ENCODE data around the gene HHIPL1. TPM values are rescaled to one million over a fixed set of nuclear protein-coding genes. Genes with fewer than 3 reads are reported as not detected.
A peak's percentile ranks its signal among the peaks of the same experiment; 100 is the strongest.

HHIPL1 gene
- total RNA-seq, 2 experiments from 2014 or later: 0.09 TPM; not detected in 1

- no peaks in the 10 kb centered on the region for H3K9me3 Mint-ChIP-seq (ENCODE audit: low read depth)
- DNase-seq (peak; percentile 63), ATAC-seq (peak; percentile 5)
- peak within 1 kb of the TSS; percentile 77 for H3K4me3 Mint-ChIP-seq
- H3K4me1 Mint-ChIP-seq: peaks cover 26% of the 10 kb centered on the region
- CTCF ChIA-PET: interaction anchor here (1.0 to 3.5 kb wide), 3 partner anchors 9 to 79 kb away, joined by 4 to 21 read pairs (median 13); partner anchors contain the start of gene CYP46A1
- peaks cover 8% of the 10 kb centered on the region for H3K27me3 Mint-ChIP-seq
- peaks cover 1% of the 10 kb centered on the region for H3K36me3 Mint-ChIP-seq
- H3K27ac Mint-ChIP-seq: peak within 1 kb of the TSS; percentile 86
Measured at GRCh38 chr14:99603471-99604277, 41.3 kb upstream of the HHIPL1 start, which contains the start of gene CCDC85C. Gene CCDC85C, minus strand, starts transcription at chr14:99604207. Its CDS starts 248 bp downstream, at chr14:99603959.

- no peaks in the 10 kb centered on the region for H3K9me3 Mint-ChIP-seq (ENCODE audit: low read depth)
- CTCF ChIA-PET: interaction anchor here (1.0 to 3.5 kb wide), 5 partner anchors 9 to 589 kb away, joined by 3 to 21 read pairs (median 4); partner anchors contain the start of gene CYP46A1
- peak; percentile 94 for DNase-seq
- peak overlapping the region; percentile 86 for H3K27ac Mint-ChIP-seq
- H3K27me3 Mint-ChIP-seq: peaks cover 8% of the 10 kb centered on the region
- H3K4me3 Mint-ChIP-seq: peak overlapping the region; percentile 77
- peaks cover 26% of the 10 kb centered on the region for H3K4me1 Mint-ChIP-seq
- peaks cover 1% of the 10 kb centered on the region for H3K36me3 Mint-ChIP-seq
- peak; percentile 94 for ATAC-seq
Measured at GRCh38 chr14:99604278-99604765, 40.6 kb upstream of the HHIPL1 start.

- H3K9me3 Mint-ChIP-seq (ENCODE audit: low read depth): no peaks in the 10 kb centered on the region
- H3K36me3 Mint-ChIP-seq: peaks cover 1% of the 10 kb centered on the region
- H3K4me3 Mint-ChIP-seq: peak overlapping the region; percentile 77
- peaks cover 8% of the 10 kb centered on the region for H3K27me3 Mint-ChIP-seq
- peaks cover 26% of the 10 kb centered on the region for H3K4me1 Mint-ChIP-seq
- CTCF ChIA-PET: interaction anchor here (1.0 to 3.5 kb wide), 6 partner anchors 10 to 588 kb away, joined by 3 to 21 read pairs (median 4); partner anchors contain the start of gene CYP46A1
- ATAC-seq (peak; percentile 35), DNase-seq (peak; percentile 61)
- peak overlapping the region; percentile 86 for H3K27ac Mint-ChIP-seq
Measured at GRCh38 chr14:99604766-99605298, 40.1 kb upstream of the HHIPL1 start.

GRCh38 chr14:99605299-99605961 lies 39.5 kb upstream of the HHIPL1 start:
- peaks cover 1% of the 10 kb centered on the region for H3K36me3 Mint-ChIP-seq
- H3K4me1 Mint-ChIP-seq: peaks cover 26% of the 10 kb centered on the region
- ATAC-seq (peak; percentile 31), DNase-seq (peak; percentile 87)
- CTCF ChIA-PET: interaction anchor here (1.1 to 3.5 kb wide), 5 partner anchors 10 to 588 kb away, joined by 3 to 21 read pairs (median 4); partner anchors contain the start of gene CYP46A1
- H3K9me3 Mint-ChIP-seq (ENCODE audit: low read depth): no peaks in the 10 kb centered on the region
- peaks cover 8% of the 10 kb centered on the region for H3K27me3 Mint-ChIP-seq
- H3K27ac Mint-ChIP-seq: peak overlapping the region; percentile 86
- H3K4me3 Mint-ChIP-seq: peak overlapping the region; percentile 77

- CTCF ChIA-PET: interaction anchor here (2.7 kb wide), 1 partner anchor 76 kb away, joined by 13 read pairs; the partner anchor contains the start of gene CYP46A1
- peaks cover 8% of the 10 kb centered on the region for H3K27me3 Mint-ChIP-seq
- H3K4me1 Mint-ChIP-seq: peaks cover 21% of the 10 kb centered on the region
- no peak for ATAC-seq
- DNase-seq: no peak
- no peak overlapping the region for H3K27ac Mint-ChIP-seq
- H3K9me3 Mint-ChIP-seq (ENCODE audit: low read depth): no peaks in the 10 kb centered on the region
- H3K4me3 Mint-ChIP-seq: no peak overlapping the region
- H3K36me3 Mint-ChIP-seq: peaks cover 1% of the 10 kb centered on the region
Measured at GRCh38 chr14:99606359-99606758, 38.6 kb upstream of the HHIPL1 start.

GRCh38 chr14:99608591-99608990 lies 36.3 kb upstream of the HHIPL1 start:
- H3K4me3 Mint-ChIP-seq: no peak overlapping the region
- no peak overlapping the region for H3K27ac Mint-ChIP-seq
- peaks cover 6% of the 10 kb centered on the region for H3K4me1 Mint-ChIP-seq
- no peaks in the 10 kb centered on the region for H3K27me3 Mint-ChIP-seq
- H3K9me3 Mint-ChIP-seq (ENCODE audit: low read depth): no peaks in the 10 kb centered on the region
- no peak for ATAC-seq
- H3K36me3 Mint-ChIP-seq: peaks cover 1% of the 10 kb centered on the region
- CTCF ChIA-PET: interaction anchor here (2.1 kb wide), 1 partner anchor 20 kb away, joined by 6 read pairs; no protein-coding TSS in a partner anchor
- no peak for DNase-seq

GRCh38 chr14:99609245-99610170 lies 35.4 kb upstream of the HHIPL1 start:
- H3K36me3 Mint-ChIP-seq: peaks cover 1% of the 10 kb centered on the region
- no peaks in the 10 kb centered on the region for H3K9me3 Mint-ChIP-seq (ENCODE audit: low read depth)
- no peaks in the 10 kb centered on the region for H3K27me3 Mint-ChIP-seq
- DNase-seq (no peak), ATAC-seq (no peak)
- peaks cover 6% of the 10 kb centered on the region for H3K4me1 Mint-ChIP-seq
- CTCF ChIA-PET: interaction anchor here (2.1 kb wide), 1 partner anchor 19 kb away, joined by 6 read pairs; no protein-coding TSS in a partner anchor
- H3K4me3 Mint-ChIP-seq: no peak overlapping the region
- H3K27ac Mint-ChIP-seq: no peak overlapping the region

GRCh38 chr14:99611646-99612045 lies 33.3 kb upstream of the HHIPL1 start:
- no peak overlapping the region for H3K4me3 Mint-ChIP-seq
- no peaks in the 10 kb centered on the region for H3K9me3 Mint-ChIP-seq (ENCODE audit: low read depth)
- peaks cover 14% of the 10 kb centered on the region for H3K27me3 Mint-ChIP-seq
- CTCF ChIA-PET: no interaction called here
- peaks cover 1% of the 10 kb centered on the region for H3K36me3 Mint-ChIP-seq
- H3K27ac Mint-ChIP-seq: no peak overlapping the region
- no peak for ATAC-seq
- DNase-seq: no peak
- H3K4me1 Mint-ChIP-seq: no peaks in the 10 kb centered on the region

- CTCF ChIA-PET: no interaction called here
- Mint-ChIP-seq H3K27ac (no peak overlapping the region), H3K9me3 (ENCODE audit: low read depth) (no peaks in the 10 kb centered on the region), H3K36me3 (no peaks in the 10 kb centered on the region), H3K27me3 (peaks cover 19% of the 10 kb centered on the region), H3K4me3 (no peak overlapping the region), H3K4me1 (no peaks in the 10 kb centered on the region)
- no peak for ATAC-seq
- DNase-seq: no peak
Measured at GRCh38 chr14:99612071-99612737, 32.7 kb upstream of the HHIPL1 start.

- H3K4me3 Mint-ChIP-seq: no peak overlapping the region
- no peak overlapping the region for H3K27ac Mint-ChIP-seq
- CTCF ChIA-PET: no interaction called here
- no peak for DNase-seq
- no peaks in the 10 kb centered on the region for H3K36me3 Mint-ChIP-seq
- ATAC-seq: no peak
- no peaks in the 10 kb centered on the region for H3K4me1 Mint-ChIP-seq
- no peaks in the 10 kb centered on the region for H3K9me3 Mint-ChIP-seq (ENCODE audit: low read depth)
- peaks cover 20% of the 10 kb centered on the region for H3K27me3 Mint-ChIP-seq
Measured at GRCh38 chr14:99612738-99613330, 32.1 kb upstream of the HHIPL1 start.

GRCh38 chr14:99615497-99616157 lies 29.3 kb upstream of the HHIPL1 start:
- peaks cover 20% of the 10 kb centered on the region for H3K27me3 Mint-ChIP-seq
- no peaks in the 10 kb centered on the region for H3K36me3 Mint-ChIP-seq
- H3K9me3 Mint-ChIP-seq (ENCODE audit: low read depth): no peaks in the 10 kb centered on the region
- no peak overlapping the region for H3K27ac Mint-ChIP-seq
- H3K4me1 Mint-ChIP-seq: no peaks in the 10 kb centered on the region
- CTCF ChIA-PET: interaction anchor here (0.6 kb wide), 1 partner anchor 67 kb away, joined by 3 read pairs; no protein-coding TSS in a partner anchor
- DNase-seq (no peak), ATAC-seq (no peak)
- no peak overlapping the region for H3K4me3 Mint-ChIP-seq

Measured in activated CD8-positive, alpha-beta memory T cell treated with anti-CD3 and anti-CD28 coated beads, Interleukin-2, amount 10 ng/mL, durations not matched to agents 7 days and 5 days (primary cell).